SIG-M5 (cell line): ENCODE data around the gene WDR83.
A peak's percentile ranks its signal among the peaks of the same experiment; 100 is the strongest.
"Not testable (repeated sequence)": the region's sequence is repeated elsewhere in the genome, so short reads cannot be mapped to it uniquely, and the experiment has no call there.

Experiments used
- DNase-seq: peaks from one replicate; lab custom pipeline; 2025; lab: John Stamatoyannopoulos, UW

The WDR83 gene

GRCh38 chr19:12656899-12657571, 9.6 kb upstream of the WDR83 start:
- no peak for DNase-seq

- no peak for DNase-seq
Measured at GRCh38 chr19:12657966-12658365, 8.6 kb upstream of the WDR83 start.

GRCh38 chr19:12660980-12661379, 5.6 kb upstream of the WDR83 start:
- DNase-seq: no peak

- DNase-seq: no peak
Measured at GRCh38 chr19:12664406-12665280, 2.0 kb upstream of the WDR83 start.

- DNase-seq: peak; percentile 49
Measured at GRCh38 chr19:12665281-12665573, 1.4 kb upstream of the WDR83 start.

- DNase-seq: no peak
Measured at GRCh38 chr19:12665671-12666264, 839 bp upstream of the WDR83 start.

- DNase-seq: no peak
Measured at GRCh38 chr19:12667731-12668302, 1.2 kb downstream of the WDR83 start.

GRCh38 chr19:12668346-12668745, 1.7 kb downstream of the WDR83 start:
- no peak for DNase-seq

GRCh38 chr19:12668932-12669269, 2.3 kb downstream of the WDR83 start:
- no peak for DNase-seq

- DNase-seq: no peak
Measured at GRCh38 chr19:12669270-12670158, 2.9 kb downstream of the WDR83 start.

GRCh38 chr19:12670159-12670928, 3.7 kb downstream of the WDR83 start:
- DNase-seq: no peak

GRCh38 chr19:12672744-12673143, 6.1 kb downstream of the WDR83 start:
- no peak for DNase-seq

GRCh38 chr19:12675399-12675798, 8.8 kb downstream of the WDR83 start:
- no peak for DNase-seq

GRCh38 chr19:12675940-12676339, 9.3 kb downstream of the WDR83 start:
- no peak for DNase-seq

GRCh38 chr19:12676384-12676792, 9.8 kb downstream of the WDR83 start:
- no peak for DNase-seq

GRCh38 chr19:12676928-12677327, 10.3 kb downstream of the WDR83 start:
- DNase-seq: no peak

GRCh38 chr19:12678039-12678438, 11.4 kb downstream of the WDR83 start:
- not testable (repeated sequence) for DNase-seq

- DNase-seq: no peak
Measured at GRCh38 chr19:12680034-12680433, 13.4 kb downstream of the WDR83 start.

GRCh38 chr19:12681074-12681987, 14.7 kb downstream of the WDR83 start, which contains the start of gene DHPS:
TSS of gene DHPS (minus strand) at chr19:12681880. CDS start at chr19:12681766, 114 bp downstream.
- DNase-seq: peak; percentile 80

- no peak for DNase-seq
Measured at GRCh38 chr19:12685831-12686230, 19.2 kb downstream of the WDR83 start.
